B cell (primary cell): Measurements from ENCODE around the gene SLC19A1. TPM values are rescaled to one million over a fixed set of nuclear protein-coding genes. Genes with fewer than 3 reads are reported as not detected.

ENCODE experiments used
- ATAC-seq: fragments of 200-7000 bp; cut with Tn5 transposase; one replicate; pipeline ENCODE4 v1.10.0; 2021; ENCODE audit warnings: low read depth, mild to moderate bottlenecking, moderate number of reproducible peaks, moderate library complexity
- CTCF ChIA-PET: fragments of 350-600 bp; sonication (Branson Sonifier 250); formaldehyde crosslinking; loops from one replicate; lab custom pipeline; 2021; ENCODE audit warnings: antibody characterized with exemption, inconsistent platforms; lab: Charles Lee
- POLR2A ChIA-PET: fragments of 350-600 bp; sonication (Branson Sonifier 250); formaldehyde crosslinking; loops from one replicate; lab custom pipeline; 2021; ENCODE audit warnings: antibody characterized with exemption; lab: Charles Lee
- DNase-seq: peaks from one replicate; pipeline ENCODE4 v3.0.0; 2013
- H2AFZ ChIP-seq: 2 replicates; pipeline ENCODE4 v1.6.1; 2012; ENCODE audit warnings: mild to moderate bottlenecking, low read depth, low read length; ENCODE audit not compliant: insufficient read depth, poor library complexity, severe bottlenecking
- H3K27ac ChIP-seq, 2 donors: 1 replicate in 1 of 2; 2 replicates in 1 of 2; pipeline ENCODE4 v1.5.1; 2012 to 2013; ENCODE audit warnings: low read length in 2 of 2, mild to moderate bottlenecking in 2 of 2, moderate library complexity in 1 of 2
- H3K27me3 ChIP-seq, 4 experiments: fragments of 200-600 bp in 1 of 4; sonication (generic) in 1 of 4; replicated peaks in 1 of 4; 1 replicate in 2 of 4; 2 replicates in 2 of 4; pipeline versions ENCODE4 v1.6.1 to v1.7.0; 2013 to 2016; ENCODE audit warnings: low read length in 3 of 4, mild to moderate bottlenecking in 2 of 4, mixed read lengths in 1 of 4, moderate library complexity in 1 of 4; ENCODE audit not compliant: insufficient read depth in 4 of 4, control insufficient read depth in 3 of 4; ENCODE audit errors: control extremely low read depth in 1 of 4
- H3K36me3 ChIP-seq, 2 experiments: replicated peaks in 1 of 2; 1 replicate in 1 of 2; 2 replicates in 1 of 2; pipeline versions ENCODE4 v1.6.1 to v1.7.1; 2013; ENCODE audit warnings: low read length in 1 of 2; ENCODE audit not compliant: insufficient read depth in 2 of 2, control insufficient read depth in 1 of 2; ENCODE audit errors: control extremely low read depth in 1 of 2, extremely low read depth in 1 of 2
- H3K4me1 ChIP-seq, 2 donors: fragments of 200-600 bp in 1 of 2; sonication (generic) in 1 of 2; 1 replicate in 1 of 2; 2 replicates in 1 of 2; pipeline versions ENCODE4 v1.5.1 to v1.6.1; 2013 to 2017; ENCODE audit warnings: low read length in 2 of 2; ENCODE audit not compliant: control insufficient read depth in 2 of 2, insufficient read depth in 2 of 2
- H3K4me2 ChIP-seq: replicated peaks from 2 replicates; pipeline ENCODE3; 2012; ENCODE audit warnings: mild to moderate bottlenecking, low read depth, low read length; ENCODE audit not compliant: poor library complexity, severe bottlenecking
- H3K4me3 ChIP-seq, 5 experiments: fragments of 200-600 bp in 1 of 5; sonication (generic) in 1 of 5; 1 replicate in 3 of 5; 2 replicates in 2 of 5; pipeline versions ENCODE4 v1.5.1 to v1.7.0; 2011 to 2016; ENCODE audit warnings: low read length in 4 of 5, mild to moderate bottlenecking in 4 of 5, low read depth in 2 of 5, control low read depth in 1 of 5, moderate library complexity in 1 of 5; ENCODE audit not compliant: insufficient read depth in 1 of 5; ENCODE audit errors: control extremely low read depth in 1 of 5, extremely low read depth in 1 of 5
- H3K79me2 ChIP-seq: fragments of 200-600 bp; sonication (generic); one replicate; pipeline ENCODE4 v1.6.0; 2016; ENCODE audit warnings: low read length; ENCODE audit not compliant: control insufficient read depth, insufficient read depth
- H3K9ac ChIP-seq: fragments of 200-600 bp; sonication (generic); 2 replicates; pipeline ENCODE4 v1.6.1; 2017; ENCODE audit warnings: mild to moderate bottlenecking, low read length, moderate library complexity
- H3K9me3 ChIP-seq, 3 donors: one replicate each; pipeline versions ENCODE4 v1.6.1 to v1.7.1; 2013; ENCODE audit warnings: low read length in 2 of 3; ENCODE audit not compliant: control insufficient read depth in 2 of 3, insufficient read depth in 1 of 3; ENCODE audit errors: control extremely low read depth in 1 of 3
- H4K20me1 ChIP-seq: 2 replicates; pipeline ENCODE4 v1.6.0; 2012; ENCODE audit warnings: mild to moderate bottlenecking, low read length; ENCODE audit not compliant: insufficient read depth, control insufficient read depth, poor library complexity, severe bottlenecking
- H3K27ac Mint-ChIP-seq: one replicate; pipeline ENCODE4 v1.8.0; 2021; ENCODE audit warnings: mixed read lengths
- H3K27me3 Mint-ChIP-seq: one replicate; pipeline ENCODE4 v1.8.0; 2021; ENCODE audit warnings: mixed read lengths
- H3K4me1 Mint-ChIP-seq: one replicate; pipeline ENCODE4 v1.8.0; 2021; ENCODE audit warnings: mixed read lengths
- H3K4me3 Mint-ChIP-seq: one replicate; pipeline ENCODE4 v1.8.0; 2021; ENCODE audit warnings: mixed read lengths
- H3K9me3 Mint-ChIP-seq: one replicate; pipeline ENCODE4 v1.8.0; 2022; ENCODE audit warnings: mixed read lengths; ENCODE audit not compliant: insufficient read depth
- EZH2 ChIP-seq: IDR thresholded peaks from 2 replicates; pipeline ENCODE4 v1.6.1; 2012; ENCODE audit warnings: borderline replicate concordance, low read depth, mild to moderate bottlenecking, moderate library complexity, low read length; ENCODE audit not compliant: insufficient read depth, poor library complexity, severe bottlenecking
- WGBS: methylation state at CpG from one replicate; pipeline ENCODE4 v1.1.5; 2013; ENCODE audit warnings: missing lambda C conversion rate; ENCODE audit not compliant: insufficient coverage; 5-methylcytosine and 5-hydroxymethylcytosine counted together
- intact Hi-C: fragments of 100-400 bp; cut with micrococcal nuclease; formaldehyde crosslinking; loops from one replicate; pipeline ENCODE4 v1.10.0; 2022
- polyA plus RNA-seq: library from polyadenylated mRNA; depleted of rRNA; stranded (reverse); fragments of >200 nt; gene quantifications from 2 replicates; pipeline ENCODE4 v1.2.3, GENCODE V29; 2012
- total RNA-seq, 2 donors: library from RNA; stranded (reverse); fragments of 120-200 nt in 1 of 2; gene quantifications; 1 replicate in 1 of 2; 2 replicates in 1 of 2; pipeline versions ENCODE4 v1.2.3 to v1.2.4, GENCODE V29; 2013 to 2022
- TF ChIP-seq, protein P1 (sequence below): fragments of 200-600 bp; IDR thresholded peaks from one replicate; pipeline ENCODE4 v1.8.0; 2022; ENCODE audit warnings: antibody characterized with exemption, mild to moderate bottlenecking

SLC19A1 gene
- total and polyA plus RNA-seq, 2 donors (not counting 1 experiment from before 2014, with no cell fraction given): 8.7 to 10.1 TPM

- ATAC-seq: no peak
Observed at GRCh38 chr21:45522381-45522780, 19.9 kb downstream of the SLC19A1 start.

GRCh38 chr21:45521241-45521640 is 21.0 kb downstream of the SLC19A1 start:
- Histone ChIP-seq H3K36me3 (peaks cover 0 to 11% of the 10 kb centered on the region in 2 experiments), H2AFZ (no peak overlapping the region), H3K9ac (no peak overlapping the region), H3K9me3 (peaks cover 8 to 20% (median 17%) of the 10 kb centered on the region in 3 donors), H4K20me1 (no peaks in the 10 kb centered on the region), H3K27me3 (no peaks in the 10 kb centered on the region), H3K27ac (no peak overlapping the region), H3K79me2 (no peaks in the 10 kb centered on the region), H3K4me1 (no peaks in the 10 kb centered on the region), H3K4me2 (no peak overlapping the region), H3K4me3 (no peak overlapping the region)
- Mint-ChIP-seq H3K27ac (no peak overlapping the region), H3K27me3 (no peaks in the 10 kb centered on the region), H3K4me3 (no peak overlapping the region), H3K4me1 (no peaks in the 10 kb centered on the region), H3K9me3 (peaks cover 12% of the 10 kb centered on the region)
- CTCF ChIA-PET: no interaction called here
- TF ChIP-seq EZH2: no peak
- TF ChIP-seq, protein P1, sequence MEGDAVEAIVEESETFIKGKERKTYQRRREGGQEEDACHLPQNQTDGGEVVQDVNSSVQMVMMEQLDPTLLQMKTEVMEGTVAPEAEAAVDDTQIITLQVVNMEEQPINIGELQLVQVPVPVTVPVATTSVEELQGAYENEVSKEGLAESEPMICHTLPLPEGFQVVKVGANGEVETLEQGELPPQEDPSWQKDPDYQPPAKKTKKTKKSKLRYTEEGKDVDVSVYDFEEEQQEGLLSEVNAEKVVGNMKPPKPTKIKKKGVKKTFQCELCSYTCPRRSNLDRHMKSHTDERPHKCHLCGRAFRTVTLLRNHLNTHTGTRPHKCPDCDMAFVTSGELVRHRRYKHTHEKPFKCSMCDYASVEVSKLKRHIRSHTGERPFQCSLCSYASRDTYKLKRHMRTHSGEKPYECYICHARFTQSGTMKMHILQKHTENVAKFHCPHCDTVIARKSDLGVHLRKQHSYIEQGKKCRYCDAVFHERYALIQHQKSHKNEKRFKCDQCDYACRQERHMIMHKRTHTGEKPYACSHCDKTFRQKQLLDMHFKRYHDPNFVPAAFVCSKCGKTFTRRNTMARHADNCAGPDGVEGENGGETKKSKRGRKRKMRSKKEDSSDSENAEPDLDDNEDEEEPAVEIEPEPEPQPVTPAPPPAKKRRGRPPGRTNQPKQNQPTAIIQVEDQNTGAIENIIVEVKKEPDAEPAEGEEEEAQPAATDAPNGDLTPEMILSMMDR: no peak
- intact Hi-C loops: no loop called here
- POLR2A ChIA-PET: no interaction called here
- ATAC-seq: no peak
- DNase-seq: no peak
- WGBS: no CpG with 5 or more reads among the region's 2 CpGs

More at GRCh38 chr21:45522381-45522780, 19.9 kb downstream of the SLC19A1 start:
- no peaks in the 10 kb centered on the region for H4K20me1 ChIP-seq
- no peak overlapping the region for H3K4me2 ChIP-seq
- no peak overlapping the region for H3K9ac ChIP-seq
- ChIA-PET CTCF (no interaction called here), POLR2A (no interaction called here)
- Mint-ChIP-seq H3K4me1 (no peaks in the 10 kb centered on the region), H3K4me3 (no peak overlapping the region), H3K27ac (no peak overlapping the region), H3K27me3 (no peaks in the 10 kb centered on the region), H3K9me3 (peaks cover 12% of the 10 kb centered on the region)
- no peaks in the 10 kb centered on the region for H3K27me3 ChIP-seq
- no peak overlapping the region for H3K4me3 ChIP-seq
- no peaks in the 10 kb centered on the region for H3K79me2 ChIP-seq
- TF ChIP-seq, protein P1: no peak
- no peak for TF ChIP-seq EZH2
- peaks cover 0 to 11% of the 10 kb centered on the region in 2 experiments for H3K36me3 ChIP-seq
- no peak overlapping the region for H2AFZ ChIP-seq
- peaks cover 8 to 20% (median 11%) of the 10 kb centered on the region in 3 donors for H3K9me3 ChIP-seq
- intact Hi-C loops: no loop called here
- WGBS: 100% methylated on average over 3 of the region's 6 CpGs
- H3K4me1 ChIP-seq: no peaks in the 10 kb centered on the region
- H3K27ac ChIP-seq: no peak overlapping the region
- DNase-seq: no peak
